Upper lobe of left lung (tissue), 6 donors: ENCODE measurements around the gene CPNE7. TPM values are rescaled to one million over a fixed set of nuclear protein-coding genes. Genes with fewer than 3 reads are reported as not detected.

Experiments
- ATAC-seq, 2 donors: fragments of 200-7000 bp; cut with Tn5 transposase; one replicate each; pipeline ENCODE4 v1.9.1; 2022; ENCODE audit warnings: mild to moderate bottlenecking in 2 of 2, moderate library complexity in 2 of 2; ENCODE audit not compliant: low FRiP score in 2 of 2
- DNase-seq, 2 donors: peaks; one replicate each; pipeline ENCODE4 v3.0.0-alpha.2; 2019 to 2020
- H3K27ac ChIP-seq, 4 donors: fragments of 200-600 bp; sonication (generic); one replicate each; pipeline ENCODE4 v1.5.1; 2016 to 2019
- H3K27me3 ChIP-seq, 4 donors: fragments of 200-600 bp; sonication (generic); one replicate each; pipeline ENCODE4 v1.5.1; 2017 to 2019
- H3K36me3 ChIP-seq, 4 donors: fragments of 200-600 bp; sonication (generic); one replicate each; pipeline ENCODE4 v1.5.1; 2016 to 2019
- H3K4me1 ChIP-seq, 4 donors: fragments of 200-600 bp; sonication (generic); one replicate each; pipeline ENCODE4 v1.5.1; 2018 to 2019
- H3K4me3 ChIP-seq, 4 donors: fragments of 200-600 bp; sonication (generic); one replicate each; pipeline ENCODE4 v1.5.1; 2017 to 2019; ENCODE audit warnings: mild to moderate bottlenecking in 2 of 4, moderate library complexity in 1 of 4
- H3K9me3 ChIP-seq, 4 donors: fragments of 200-600 bp; sonication (generic); one replicate each; pipeline ENCODE4 v1.5.1; 2018 to 2019
- CTCF ChIP-seq, 6 experiments: fragments of 450-650 bp in 4 of 6; fragments of 200-600 bp in 2 of 6; sonication (generic) in 2 of 6; IDR thresholded peaks; one replicate each; pipeline ENCODE4 v1.5.1; 2016 to 2019; ENCODE audit warnings: antibody characterized with exemption in 6 of 6
- EP300 ChIP-seq, 4 donors: sonication (generic); formaldehyde crosslinking; IDR thresholded peaks; one replicate each; pipeline ENCODE4 v1.5.1; 2017; ENCODE audit warnings: antibody characterized with exemption in 4 of 4, control low read depth in 2 of 4
- POLR2A ChIP-seq, 4 donors: fragments of 450-650 bp; IDR thresholded peaks; one replicate each; pipeline ENCODE4 v1.5.1; 2016 to 2017; ENCODE audit warnings: antibody characterized with exemption in 4 of 4, mild to moderate bottlenecking in 2 of 4
- POLR2AphosphoS5 ChIP-seq, 2 donors: sonication (generic); formaldehyde crosslinking; IDR thresholded peaks; one replicate each; pipeline ENCODE4 v1.5.1; 2017; ENCODE audit warnings: antibody characterized with exemption in 2 of 2
- WGBS, 2 donors: methylation state at CpG; one replicate each; pipeline ENCODE4 v1.1.5; 2017 to 2018; 5-methylcytosine and 5-hydroxymethylcytosine counted together
- total RNA-seq, 6 donors: library from RNA; depleted of rRNA in 4 of 6; stranded (reverse); fragments of >200 nt in 4 of 6; gene quantifications; one replicate each; pipeline versions ENCODE4 v1.1.0 to v1.2.1, GENCODE V29; 2016 to 2021
- donor health status: DM: no; HTN: no; CAD: no; lungs with moderate emphysema.
- donor health status: DM: no; HTN: yes; CAD: no; lungs with severe emphysema.

Gene CPNE7
- total RNA-seq, 6 donors from 2014 or later, result 1.4 to 14.7 (median 3.6) TPM; not detected in 2

- no peak overlapping the region for H3K27ac ChIP-seq
- H3K36me3 ChIP-seq, result peaks cover 18 to 85% (median 65%) of the 10 kb centered on the region in 4 donors
- 87 to 89% methylated on average over 3 to 17 of the region's 18 CpGs for WGBS, 2 donors
- no peak for DNase-seq
- TF ChIP-seq EP300 (IDR thresholded peaks at IDR 0.05) (no peak), POLR2AphosphoS5 (IDR thresholded peaks at IDR 0.05) (no peak), CTCF (IDR thresholded peaks at IDR 0.05) (no peak), POLR2A (IDR thresholded peaks at IDR 0.05) (no peak)
- no peaks in the 10 kb centered on the region for H3K27me3 ChIP-seq
- H3K4me1 ChIP-seq, result peaks cover 0 to 7% (median 3%) of the 10 kb centered on the region in 4 donors
- no peaks in the 10 kb centered on the region for H3K9me3 ChIP-seq
- ATAC-seq, result no peak
- H3K4me3 ChIP-seq, result no peak overlapping the region
Observed at GRCh38 chr16:89553733-89554132, 21.8 kb upstream of the CPNE7 start.

- WGBS, 2 donors, result 90 to 98% methylated on average over 7 to 11 of the region's 12 CpGs
- Histone ChIP-seq H3K4me3 (no peak overlapping the region), H3K4me1 (peaks cover 0 to 13% (median 8%) of the 10 kb centered on the region in 4 donors), H3K36me3 (peaks cover 15 to 79% (median 60%) of the 10 kb centered on the region in 4 donors), H3K27ac (no peak overlapping the region), H3K9me3 (no peaks in the 10 kb centered on the region), H3K27me3 (no peaks in the 10 kb centered on the region)
- TF ChIP-seq EP300 (IDR thresholded peaks at IDR 0.05), result no peak
- ATAC-seq, result no peak
- DNase-seq, result no peak
Observed at GRCh38 chr16:89554343-89554742, 21.2 kb upstream of the CPNE7 start.

- H3K36me3 ChIP-seq, result peaks cover 13 to 69% (median 52%) of the 10 kb centered on the region in 4 donors
Observed at GRCh38 chr16:89555265-89555664, 20.3 kb upstream of the CPNE7 start.

GRCh38 chr16:89555780-89556179 is 19.8 kb upstream of the CPNE7 start:
- Histone ChIP-seq H3K27ac (no peak overlapping the region), H3K9me3 (no peaks in the 10 kb centered on the region), H3K36me3 (peaks cover 13 to 64% (median 47%) of the 10 kb centered on the region in 4 donors), H3K4me3 (no peak overlapping the region), H3K4me1 (peaks cover 3 to 21% (median 14%) of the 10 kb centered on the region in 4 donors), H3K27me3 (no peaks in the 10 kb centered on the region)
- TF ChIP-seq CTCF (IDR thresholded peaks at IDR 0.05) (no peak), EP300 (IDR thresholded peaks at IDR 0.05) (no peak), POLR2A (IDR thresholded peaks at IDR 0.05) (no peak), POLR2AphosphoS5 (IDR thresholded peaks at IDR 0.05) (no peak)
- DNase-seq (no peak), ATAC-seq (no peak)
- WGBS, 2 donors, result 84 to 88% methylated on average over 5 to 13 of the region's 13 CpGs

More at GRCh38 chr16:89555265-89555664, 20.3 kb upstream of the CPNE7 start:
- DNase-seq, result no peak
- ATAC-seq, result no peak
- Histone ChIP-seq H3K4me3 (no peak overlapping the region), H3K9me3 (no peaks in the 10 kb centered on the region), H3K27ac (no peak overlapping the region), H3K4me1 (peaks cover 3 to 21% (median 14%) of the 10 kb centered on the region in 4 donors), H3K27me3 (no peaks in the 10 kb centered on the region)
- TF ChIP-seq EP300 (IDR thresholded peaks at IDR 0.05), result no peak
- no peak for TF ChIP-seq CTCF (IDR thresholded peaks at IDR 0.05)
- no peak for TF ChIP-seq POLR2AphosphoS5 (IDR thresholded peaks at IDR 0.05)
- TF ChIP-seq POLR2A (IDR thresholded peaks at IDR 0.05), result no peak
- 95 to 97% methylated on average over 14 to 16 of the region's 16 CpGs for WGBS, 2 donors

- TF ChIP-seq POLR2AphosphoS5 (IDR thresholded peaks at IDR 0.05) (no peak), POLR2A (IDR thresholded peaks at IDR 0.05) (no peak), CTCF (IDR thresholded peaks at IDR 0.05) (peak; percentile 61 to 76 (median 72))
- Histone ChIP-seq H3K4me1 (peaks cover 11 to 33% (median 22%) of the 10 kb centered on the region in 4 donors), H3K27me3 (no peaks in the 10 kb centered on the region), H3K27ac (peak overlapping the region in 1 of 4 donors; percentile 4), H3K4me3 (no peak overlapping the region), H3K9me3 (no peaks in the 10 kb centered on the region), H3K36me3 (peaks cover 5 to 62% (median 44%) of the 10 kb centered on the region in 4 donors)
- 71 to 85% methylated on average over 20 to 26 of the region's 34 CpGs for WGBS, 2 donors
- ATAC-seq, result peak; percentile 34 to 53
- peak in 1 of 2 donors; percentile 77 for DNase-seq
Observed at GRCh38 chr16:89556750-89557689, 18.5 kb upstream of the CPNE7 start.
